ENCODE results near the gene LGALS1.

Gene LGALS1

GRCh38 chr22:37674951-37675929 is at the start of gene LGALS1:
LGALS1 (plus strand) TSS chr22:37675636; CDS start chr22:37675703, 67 bp downstream.
- intact Hi-C loops (cut with DNase I) = no loop called here
- peak; percentile 68 to 92 (median 82) for DNase-seq

DNA sequence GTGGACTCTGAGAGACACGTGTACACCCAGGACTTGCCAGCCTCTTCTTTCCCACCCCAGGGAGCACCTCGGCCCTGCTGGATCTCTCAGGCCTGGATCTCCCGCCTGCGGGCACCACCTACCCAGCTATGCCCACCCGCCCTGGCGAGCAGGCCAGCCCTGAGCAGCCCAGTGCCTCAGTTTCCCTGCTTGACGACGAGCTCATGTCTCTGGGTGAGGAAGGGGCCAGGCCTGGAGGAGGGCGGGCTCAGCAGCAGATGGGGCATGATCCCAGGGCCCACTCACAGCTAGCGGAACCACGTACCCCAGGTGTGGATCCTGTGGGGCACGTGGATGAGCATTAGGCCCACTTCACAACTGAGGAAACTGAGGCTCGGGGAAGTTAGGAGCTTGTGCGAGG is 49.7 kb upstream of the LGALS1 start:
- intact Hi-C loops (cut with DNase I) = no loop called here
- DNase-seq = no peak

DNA sequence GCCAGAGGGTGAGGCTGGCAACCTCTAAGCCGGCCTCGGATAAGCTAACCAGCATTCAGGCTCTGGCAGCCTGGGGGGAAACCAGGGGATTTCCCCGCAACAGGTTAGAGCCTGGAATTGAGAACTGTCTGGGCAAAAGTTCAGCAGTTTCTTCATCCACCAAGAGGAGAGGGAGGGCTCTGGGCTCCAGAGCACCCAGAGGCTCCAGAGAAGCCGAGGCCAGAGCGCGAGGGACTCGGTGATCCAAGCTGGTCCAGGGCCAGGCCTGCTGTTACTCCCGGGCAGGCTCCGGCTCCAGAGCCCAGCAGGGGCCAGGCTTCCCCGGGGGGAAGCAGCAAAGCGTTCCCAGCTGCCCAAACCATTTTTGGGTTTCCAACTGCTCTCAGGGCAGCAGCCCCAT is 49.3 kb upstream of the LGALS1 start:
- intact Hi-C loops (cut with DNase I) = no loop called here
- peak in 6 of 42 donors; percentile 32 to 58 (median 50) for DNase-seq

DNA sequence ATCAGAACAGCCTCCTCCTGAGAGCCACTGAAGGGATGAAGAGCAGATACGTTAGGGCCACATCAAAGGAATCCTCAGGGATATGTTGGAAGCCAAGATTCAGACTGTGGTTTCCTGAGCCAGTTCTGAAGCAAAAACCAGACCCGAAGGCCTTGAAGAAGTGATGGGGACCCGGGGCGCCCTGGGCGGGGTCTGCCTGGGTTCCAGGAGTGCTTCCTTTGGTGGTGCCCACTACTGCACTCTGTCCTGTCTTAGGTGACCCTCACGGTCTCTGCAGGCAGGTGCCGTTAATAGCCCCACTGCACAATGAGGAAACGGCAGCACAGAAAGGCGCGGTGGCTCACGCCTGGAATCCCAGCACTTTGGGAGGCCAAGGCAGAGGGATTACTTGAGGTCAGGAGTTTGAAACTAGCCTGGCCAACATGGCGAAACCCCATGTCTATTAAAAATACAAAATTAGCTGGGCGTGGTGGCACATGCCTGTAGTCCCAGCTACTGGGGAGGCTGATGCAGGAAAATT is 48.8 kb upstream of the LGALS1 start:
- DNase-seq = no peak
- intact Hi-C loops (cut with DNase I) = no loop called here

DNA sequence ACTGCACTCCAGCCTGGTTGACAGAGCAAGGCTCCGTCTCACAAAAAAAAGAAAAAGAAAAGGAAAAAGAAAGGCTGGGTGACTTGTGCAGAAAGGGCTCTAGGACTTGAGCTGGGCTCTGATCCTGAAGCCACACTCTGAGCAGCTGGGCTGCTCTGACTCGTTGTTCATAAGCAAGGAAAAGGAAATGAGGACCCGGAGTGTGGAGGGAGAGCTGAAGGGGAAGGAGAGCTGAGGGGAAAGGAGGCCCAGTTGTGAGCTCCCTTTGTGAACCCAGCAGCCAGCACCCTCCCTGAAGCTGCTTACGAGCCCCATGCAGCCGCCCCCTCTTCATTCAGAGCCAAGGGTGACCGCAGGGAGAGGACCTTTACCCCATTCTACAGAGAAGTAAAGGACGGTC is 48.3 kb upstream of the LGALS1 start:
- no peak for DNase-seq
- intact Hi-C loops (cut with DNase I) = no loop called here

GRCh38 chr22:37627545-37627944 is 47.9 kb upstream of the LGALS1 start:
- peak in 17 of 42 donors; percentile 17 to 62 (median 40) for DNase-seq
- intact Hi-C loops (cut with DNase I) = no loop called here

GRCh38 chr22:37628830-37629229 is 46.6 kb upstream of the LGALS1 start:
- DNase-seq = no peak
- intact Hi-C loops (cut with DNase I) = no loop called here

DNA sequence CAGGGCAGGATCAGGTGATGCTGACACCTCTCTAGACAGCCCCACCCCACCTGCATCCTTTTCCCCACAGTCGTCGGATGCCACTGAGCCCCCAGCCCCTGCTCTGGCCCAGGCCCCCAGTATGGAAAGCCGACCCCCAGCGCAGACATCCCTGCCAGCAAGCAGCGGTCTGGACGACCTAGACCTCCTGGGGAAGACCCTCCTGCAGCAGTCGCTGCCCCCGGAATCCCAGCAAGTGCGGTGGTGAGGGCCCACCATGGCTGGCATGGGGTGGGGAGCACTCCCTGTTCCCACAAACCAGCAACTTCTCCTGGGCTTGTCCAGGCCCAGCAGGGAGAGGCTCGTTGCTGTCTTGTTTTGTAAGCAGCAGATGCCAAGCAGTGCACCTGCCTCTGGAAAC is 45.5 kb upstream of the LGALS1 start:
- intact Hi-C loops (cut with DNase I) = no loop called here
- DNase-seq = no peak

- no peak for DNase-seq
- intact Hi-C loops (cut with DNase I) = no loop called here
These were observed 44.5 kb upstream of the LGALS1 start for GRCh38 chr22:37630839-37631435.

DNA sequence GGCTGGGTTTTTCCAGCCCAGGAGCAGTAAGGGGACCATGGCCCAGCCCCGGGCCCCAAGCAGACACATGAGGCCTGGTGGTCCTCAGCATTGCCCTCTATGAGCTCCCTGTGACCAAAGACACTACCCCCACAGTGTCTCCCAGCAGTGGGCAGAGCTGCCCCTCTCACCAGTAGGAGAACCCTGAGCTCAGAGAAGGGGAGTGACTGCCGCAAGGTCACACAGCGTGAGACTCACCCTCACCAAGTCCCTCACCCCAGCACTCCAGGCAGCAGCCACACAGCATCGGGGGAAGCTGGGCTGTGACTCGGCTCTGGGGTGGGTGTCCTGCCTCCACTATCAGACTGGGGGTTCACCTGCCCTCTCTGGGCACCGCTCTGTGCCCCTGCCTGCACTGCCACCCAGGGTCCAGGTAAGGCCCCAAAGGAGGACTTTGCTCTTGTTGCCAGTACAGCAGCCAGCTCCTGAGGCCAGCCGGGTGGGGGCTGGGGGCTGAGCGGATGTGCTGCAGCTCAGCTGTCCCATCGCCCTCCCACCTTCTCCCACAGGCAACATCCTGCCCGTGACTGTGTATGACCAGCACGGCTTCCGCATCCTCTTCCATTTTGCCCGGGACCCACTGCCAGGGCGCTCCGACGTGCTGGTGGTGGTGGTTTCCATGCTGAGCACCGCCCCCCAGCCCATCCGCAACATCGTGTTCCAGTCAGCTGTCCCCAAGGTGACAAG is 43.8 kb upstream of the LGALS1 start:
- intact Hi-C loops (cut with DNase I) = no loop called here
- no peak for DNase-seq

GRCh38 chr22:37632174-37633088 is 43.0 kb upstream of the LGALS1 start:
- intact Hi-C loops (cut with DNase I) = no loop called here
- no peak for DNase-seq

DNA sequence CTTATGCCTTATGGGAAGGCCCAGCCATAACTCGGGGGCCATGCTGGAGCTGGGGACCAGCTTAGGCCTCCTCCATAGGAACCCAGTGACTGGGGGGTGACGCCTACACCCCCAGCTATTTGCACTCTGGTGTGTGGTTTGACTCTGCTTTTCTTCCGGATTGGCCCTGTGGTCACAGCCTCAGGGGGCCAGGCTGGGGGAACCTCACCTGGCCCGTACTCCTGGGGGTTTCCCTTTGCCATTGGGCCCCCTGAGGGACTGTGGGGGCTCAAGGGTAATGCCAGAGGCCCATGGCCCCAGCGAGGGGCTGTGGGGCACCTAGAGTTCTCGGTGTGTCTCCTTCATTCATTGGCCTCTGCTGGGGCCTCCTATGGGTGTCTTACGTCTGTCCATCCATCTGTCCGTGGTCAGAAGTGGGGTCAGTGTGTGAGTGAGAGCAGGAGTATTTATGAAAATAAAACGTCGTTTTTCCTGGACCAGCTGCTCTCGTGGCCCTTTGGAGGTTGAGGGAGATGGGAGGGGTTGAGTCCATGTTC is 42.3 kb upstream of the LGALS1 start:
- DNase-seq = no peak
- intact Hi-C loops (cut with DNase I) = no loop called here

- intact Hi-C loops (cut with DNase I) = no loop called here
- peak; percentile 62 to 93 (median 84) for DNase-seq
These were observed 41.6 kb upstream of the LGALS1 start for GRCh38 chr22:37633625-37634416.

GRCh38 chr22:37634417-37634924 is 41.0 kb upstream of the LGALS1 start:
- intact Hi-C loops (cut with DNase I) = no loop called here
- DNase-seq = peak in 2 of 42 donors; percentile 30 to 31

- intact Hi-C loops (cut with DNase I) = no loop called here
- no peak for DNase-seq
These were observed 40.3 kb upstream of the LGALS1 start for GRCh38 chr22:37635157-37635556.

DNA sequence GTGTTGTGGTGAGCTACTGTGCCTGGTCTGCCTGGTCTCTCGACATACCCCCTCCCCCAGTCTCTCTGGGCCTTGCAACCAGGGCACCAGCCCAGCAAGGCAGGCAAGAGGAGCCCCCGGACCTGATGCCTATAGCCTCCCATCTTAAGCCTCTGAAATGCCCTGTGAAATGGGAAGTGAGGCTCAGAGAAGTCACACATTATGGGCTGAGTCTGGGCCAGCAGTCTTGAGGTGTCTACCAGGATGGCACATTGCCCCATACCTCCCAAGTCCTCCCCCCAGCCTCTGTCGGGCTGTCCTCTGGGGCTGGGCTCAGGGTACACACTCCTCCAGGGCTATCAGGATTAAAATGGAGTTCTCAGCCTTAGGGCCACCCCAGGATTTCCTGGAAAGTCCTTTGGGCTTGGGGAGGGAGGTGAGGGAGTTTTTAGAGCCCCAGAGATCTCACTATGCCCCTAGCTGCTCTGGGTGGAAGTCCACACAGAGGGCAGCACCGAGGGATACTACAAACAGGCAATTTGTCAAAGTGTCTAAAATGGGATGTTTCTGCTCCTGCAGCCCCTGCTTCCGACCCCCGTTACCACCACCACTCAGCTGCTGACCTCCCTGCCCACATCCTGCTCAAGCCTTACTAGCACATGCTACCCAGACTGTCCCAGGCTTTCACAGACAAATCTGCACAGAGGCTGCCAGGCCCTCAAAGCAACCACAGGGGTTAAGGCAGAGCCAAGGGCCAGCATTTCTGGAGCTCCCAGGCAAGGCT is 39.1 kb upstream of the LGALS1 start:
- intact Hi-C loops (cut with DNase I) = no loop called here
- DNase-seq = peak in 4 of 42 donors; percentile 21 to 44 (median 34)

DNA sequence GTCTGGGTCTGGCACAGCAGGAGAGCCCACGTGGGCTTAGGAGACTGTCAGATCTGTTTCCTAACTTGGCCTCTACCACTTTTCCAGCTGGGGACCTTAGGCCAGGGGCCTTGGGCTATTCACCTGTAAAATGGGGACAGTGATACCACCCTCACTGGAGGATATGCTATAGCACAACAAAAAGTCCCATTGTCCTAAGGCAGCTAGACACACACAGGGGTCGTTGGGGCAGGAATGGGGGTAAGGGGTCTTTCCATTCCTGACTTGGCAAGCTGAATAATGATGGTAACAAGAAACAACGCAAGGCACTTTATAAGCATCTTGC is 38.5 kb upstream of the LGALS1 start:
- no peak for DNase-seq
- intact Hi-C loops (cut with DNase I) = no loop called here

Measured in head of caudate nucleus (tissue), 42 donors.